Peyer's patch (tissue), 4 donors: ENCODE data around the gene COLGALT1.

Experiments used
- CTCF ChIP-seq, 6 experiments: fragments of 450-650 bp in 4 of 6; fragments of 200-600 bp in 2 of 6; sonication (generic) in 1 of 6; IDR thresholded peaks; one replicate each; pipeline ENCODE4 v1.5.1; 2017 to 2019; ENCODE audit warnings: antibody characterized with exemption in 6 of 6, mild to moderate bottlenecking in 3 of 6, moderate library complexity in 1 of 6
- POLR2A ChIP-seq, 2 donors: fragments of 450-650 bp; IDR thresholded peaks; one replicate each; pipeline ENCODE4 v1.5.1; 2017; ENCODE audit warnings: antibody characterized with exemption in 2 of 2, mild to moderate bottlenecking in 2 of 2, moderate library complexity in 2 of 2

- TF ChIP-seq CTCF (IDR thresholded peaks at IDR 0.05) (no peak), POLR2A (IDR thresholded peaks at IDR 0.05) (no peak)
Observed at GRCh38 chr19:17506745-17507144, 48.7 kb upstream of the COLGALT1 start.
